Fibroblast of skin of left biceps (primary cell): Measurements from ENCODE around the gene PIP5KL1.

Experiments used
- DNase-seq, 2 experiments: peaks; one replicate each; pipeline ENCODE4 v3.0.0-alpha.2; 2013; ENCODE audit warnings: low read depth in 2 of 2

PIP5KL1 gene

DNA sequence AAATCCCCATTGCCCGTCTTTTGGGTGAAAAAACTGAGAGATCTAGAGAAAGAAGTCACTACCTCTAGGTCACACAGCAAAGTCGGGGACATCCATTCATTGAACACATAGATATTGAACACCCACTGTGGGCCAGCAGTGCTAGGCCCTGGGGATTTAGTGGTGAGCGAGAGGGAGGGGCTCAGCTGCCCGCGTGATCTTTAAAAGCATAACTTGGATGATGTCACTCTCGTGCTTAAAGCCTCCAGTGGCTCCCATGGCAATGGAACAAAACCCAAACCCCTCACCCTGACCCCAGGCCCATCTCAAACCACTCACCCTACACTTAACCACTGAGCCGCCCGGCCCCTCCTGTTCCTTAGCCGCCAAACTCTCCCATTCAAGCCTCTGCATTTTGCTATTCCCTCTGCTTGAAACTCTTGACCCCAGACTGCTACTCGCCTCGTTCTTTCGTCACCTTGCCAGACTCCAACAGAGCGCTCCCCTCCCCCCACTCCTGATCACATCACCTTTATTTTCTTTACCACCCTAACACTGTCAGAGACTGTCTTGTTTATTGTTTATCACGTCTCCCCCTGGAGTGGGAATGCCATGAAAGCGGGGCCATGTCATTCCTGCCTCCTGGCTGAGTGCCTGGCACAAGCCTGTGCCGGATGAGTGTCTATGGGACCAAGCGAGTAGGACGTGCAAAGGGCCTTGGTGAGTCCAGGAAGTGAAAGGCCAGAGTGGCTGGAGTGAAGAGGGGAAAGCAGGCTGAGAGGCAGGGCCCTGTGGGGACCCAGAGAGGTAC lies 710 bp upstream of the PIP5KL1 start:
- DNase-seq: no peak

- DNase-seq: no peak
These were observed 975 bp downstream of the PIP5KL1 start for GRCh38 chr9:127929625-127929979.

- DNase-seq: no peak
These were observed 1.6 kb downstream of the PIP5KL1 start for GRCh38 chr9:127928676-127929624.

DNA sequence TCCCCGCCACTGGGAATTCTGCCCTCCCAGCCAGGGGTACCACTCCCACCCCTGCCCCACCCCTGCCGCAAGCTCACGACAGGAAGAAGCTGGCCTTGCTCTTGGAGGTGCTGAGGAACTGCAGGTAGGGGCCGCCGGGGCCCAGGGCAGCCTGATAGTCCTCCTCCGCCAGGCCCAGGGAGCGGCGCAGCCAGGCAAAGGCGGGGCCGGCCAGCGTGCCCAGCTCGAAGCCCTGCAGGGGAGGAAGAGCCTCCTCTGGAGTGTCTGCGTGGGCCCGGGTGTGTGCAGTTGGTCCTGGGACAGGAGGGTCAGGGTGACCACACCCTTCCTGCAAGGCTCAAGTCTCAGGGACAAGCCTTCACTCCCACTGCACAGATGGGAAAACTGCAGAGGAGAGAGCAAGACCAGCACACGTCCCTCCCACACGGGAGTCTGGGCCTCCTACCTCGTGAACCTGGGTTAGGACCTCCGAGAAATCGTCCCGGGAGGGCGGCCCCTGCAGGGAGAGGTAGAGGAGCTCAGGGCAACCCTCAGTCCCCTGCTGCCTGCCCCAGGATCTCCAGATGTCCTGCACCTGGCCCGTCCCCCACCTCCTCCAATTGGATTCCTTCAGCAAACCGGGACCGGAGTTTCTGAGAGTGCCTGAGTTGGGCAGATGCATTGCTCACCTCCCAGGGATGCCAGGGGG lies 2.4 kb downstream of the PIP5KL1 start:
- no peak for DNase-seq

DNA sequence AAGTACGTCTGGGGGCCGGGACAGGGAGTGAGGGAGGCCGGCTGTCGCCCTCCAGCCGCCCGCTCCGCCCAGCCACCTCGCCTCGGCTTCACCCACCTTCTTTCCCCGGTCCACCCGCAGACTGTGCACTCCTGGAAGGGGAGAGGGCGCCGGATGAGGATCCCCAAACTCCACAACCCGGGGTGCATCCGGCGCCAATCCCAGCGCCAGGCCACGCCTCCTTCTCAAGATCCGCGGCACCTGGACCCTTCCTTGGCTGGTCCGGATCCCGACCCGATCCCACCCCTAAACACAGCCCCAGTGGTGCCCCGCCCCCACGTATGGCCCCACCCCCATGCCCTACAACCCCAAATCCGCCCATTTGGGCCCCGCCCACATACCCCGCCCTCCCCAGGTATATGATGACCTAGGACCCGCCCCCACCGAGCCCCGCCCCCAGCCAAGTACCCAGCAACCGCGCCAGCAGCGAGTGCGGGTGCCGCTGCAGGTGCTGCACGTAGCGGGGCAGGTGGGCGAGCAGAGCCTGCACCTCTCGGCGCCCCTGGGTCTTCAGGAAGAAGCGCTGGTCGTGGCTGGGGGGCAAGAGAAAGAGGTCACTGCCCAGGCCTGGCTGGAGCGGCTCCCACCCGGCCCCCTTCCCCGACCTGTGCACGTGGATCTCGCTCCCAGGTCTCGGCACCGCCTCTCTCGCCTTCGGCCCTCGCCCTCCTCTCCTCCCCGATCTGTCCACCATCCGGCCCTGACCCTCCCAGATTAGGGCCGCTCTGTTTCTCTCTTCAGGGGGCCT lies 3.2 kb downstream of the PIP5KL1 start:
- no peak for DNase-seq

DNA sequence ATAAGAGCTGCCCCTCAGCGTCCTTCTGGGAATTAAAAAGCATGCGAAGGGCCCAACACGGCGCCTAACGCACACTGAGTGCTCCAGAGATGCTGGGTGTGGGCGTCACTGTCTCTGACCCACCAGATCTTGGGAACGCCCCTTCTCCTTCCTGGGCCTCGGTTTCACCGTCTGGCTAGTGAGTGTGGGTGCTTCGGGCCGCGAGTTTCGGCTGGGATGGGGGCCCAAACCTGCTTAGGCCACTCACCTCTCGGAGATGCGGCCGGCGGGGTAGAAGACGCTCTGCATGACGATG lies 3.7 kb downstream of the PIP5KL1 start:
- no peak for DNase-seq

- no peak for DNase-seq
These were observed 4.3 kb downstream of the PIP5KL1 start for GRCh38 chr9:127925959-127926905.

DNA sequence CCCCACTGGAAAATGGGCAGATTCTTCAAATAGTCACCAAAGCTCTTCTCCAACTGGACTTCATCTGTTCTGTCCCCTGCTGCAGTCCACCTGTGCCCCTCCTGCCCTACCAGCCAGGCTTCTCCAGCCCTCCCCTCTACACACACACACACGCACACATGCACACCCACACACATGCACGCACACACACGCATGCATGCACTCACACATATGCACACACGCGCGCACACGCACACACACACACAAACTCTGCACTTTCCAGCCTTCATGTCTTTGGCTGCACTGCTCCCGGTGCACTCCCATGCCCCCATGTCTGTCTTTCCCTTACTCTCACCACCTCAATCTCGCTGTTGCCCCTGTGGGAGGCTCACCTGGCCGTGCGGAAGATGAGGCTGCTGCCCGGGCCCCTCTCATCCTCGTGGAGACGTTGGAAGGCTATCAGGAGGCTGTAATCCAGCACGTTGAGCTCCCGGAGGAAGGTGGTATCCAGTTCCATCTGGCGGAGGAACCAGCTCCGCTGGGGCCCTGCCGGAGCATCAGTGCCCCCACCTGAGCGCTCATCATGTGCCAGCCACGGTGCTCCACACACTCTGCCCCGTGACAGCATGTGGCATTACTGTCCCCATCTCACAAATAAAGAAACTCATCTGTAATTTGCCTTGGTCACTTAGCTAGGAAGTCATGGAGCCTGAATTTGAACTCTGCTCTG lies 5.7 kb downstream of the PIP5KL1 start:
- no peak for DNase-seq

GRCh38 chr9:127923771-127924170 lies 6.8 kb downstream of the PIP5KL1 start:
- DNase-seq: peak; percentile 70 to 79

GRCh38 chr9:127923046-127923445 lies 7.5 kb downstream of the PIP5KL1 start:
- DNase-seq: no peak

DNA sequence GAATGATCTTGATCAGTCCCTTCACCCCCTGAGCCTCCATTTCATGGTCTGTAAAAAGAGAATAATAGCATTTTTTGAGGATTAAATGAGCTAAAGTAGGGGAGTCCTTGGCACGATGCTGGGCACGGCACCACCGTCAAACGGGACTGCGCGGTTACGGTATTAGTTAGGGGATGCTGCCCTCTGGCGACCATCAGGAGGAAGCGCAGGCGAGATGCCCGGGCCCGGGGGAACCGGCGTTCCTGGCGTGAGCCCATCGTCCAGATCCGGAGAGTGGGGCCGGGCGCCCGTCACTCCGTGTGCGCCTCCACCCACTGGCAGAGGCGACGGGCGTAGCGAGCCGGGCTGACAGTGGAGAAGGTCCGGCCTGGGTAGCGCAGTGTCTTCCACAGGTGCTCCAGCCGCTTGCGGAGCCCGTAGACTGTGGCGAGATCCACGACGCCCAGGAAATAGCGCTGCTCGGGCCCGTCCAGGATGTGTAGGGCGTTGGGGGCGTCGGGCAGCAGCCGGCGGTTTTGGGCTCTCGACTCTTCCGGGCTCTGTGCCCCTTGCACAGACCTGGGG lies 8.9 kb downstream of the PIP5KL1 start:
- no peak for DNase-seq

GRCh38 chr9:127920794-127921193 lies 9.8 kb downstream of the PIP5KL1 start:
- DNase-seq: no peak

DNA sequence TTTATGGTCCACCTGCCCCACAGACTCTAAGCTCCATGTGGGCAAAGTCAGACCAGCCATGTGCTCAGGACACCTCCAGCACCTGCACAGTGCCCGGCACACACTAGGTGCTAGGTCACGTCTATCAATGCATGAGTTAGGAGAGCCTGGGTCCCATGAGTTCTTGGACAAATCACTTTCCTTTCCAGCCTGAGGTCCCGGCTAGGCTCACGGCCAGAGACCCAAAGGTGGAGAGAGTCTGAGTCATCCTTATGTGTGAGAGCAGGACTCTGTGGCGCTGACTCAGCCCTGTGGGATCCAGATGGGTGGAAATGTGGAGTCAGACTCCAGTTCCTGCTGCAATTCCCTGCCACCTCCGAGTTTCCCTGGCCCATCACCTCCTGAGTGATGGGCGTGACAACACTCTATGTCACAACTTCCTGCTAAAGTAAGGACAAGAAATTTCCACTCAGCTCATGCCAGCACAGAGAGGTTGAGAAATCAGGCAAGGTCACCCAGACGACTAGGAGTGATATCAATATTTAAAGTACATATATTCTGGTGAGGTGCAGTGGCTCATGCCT lies 11.2 kb downstream of the PIP5KL1 start:
- DNase-seq: peak; percentile 90 to 91

GRCh38 chr9:127918183-127919107 lies 12.1 kb downstream of the PIP5KL1 start:
- no peak for DNase-seq

- DNase-seq: no peak
These were observed 13.0 kb downstream of the PIP5KL1 start for GRCh38 chr9:127917603-127918002.

DNA sequence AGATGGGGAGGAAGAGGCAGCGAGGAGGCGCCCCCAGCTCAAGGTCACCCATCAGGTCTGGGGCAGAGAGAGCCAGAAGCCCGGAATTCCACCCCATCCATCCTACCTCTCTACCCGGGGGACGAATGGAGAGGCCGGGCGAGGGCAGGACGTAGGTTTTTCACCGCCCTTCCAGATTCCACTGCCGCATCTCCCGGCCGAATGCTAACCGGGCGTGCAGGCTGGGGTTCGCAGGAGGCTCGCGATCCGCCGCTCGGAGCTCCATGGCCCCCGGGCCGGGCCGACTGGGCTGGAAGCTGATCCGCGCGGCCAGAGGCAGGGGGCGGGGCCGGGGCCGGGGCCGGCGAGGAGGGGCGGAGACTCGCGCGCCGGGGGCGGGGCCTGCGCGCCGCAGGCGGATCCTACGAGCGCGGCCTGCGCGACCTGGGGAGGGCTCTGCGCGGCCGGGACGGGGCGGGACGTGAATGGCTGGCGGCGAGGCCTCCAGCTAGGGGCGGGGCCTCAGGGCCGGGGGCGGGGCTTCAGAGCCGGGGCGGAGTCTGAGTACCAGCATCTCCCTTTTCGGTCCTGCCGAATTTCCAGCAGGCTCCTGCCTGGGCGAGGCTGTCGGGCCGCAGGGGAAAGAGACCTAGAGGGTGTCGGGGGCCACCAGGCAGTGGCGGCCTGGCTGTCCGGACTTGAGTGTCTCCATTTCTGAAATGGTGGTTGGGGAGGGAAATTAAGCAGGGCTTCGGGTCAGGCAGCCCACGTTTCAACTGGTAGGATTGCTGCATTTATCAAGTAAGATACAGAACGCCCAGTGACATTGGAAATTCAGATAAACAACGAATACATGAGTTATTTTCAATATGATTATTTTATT lies 13.6 kb downstream of the PIP5KL1 start, which contains the start of gene ST6GALNAC4:
TSS of gene ST6GALNAC4 (minus strand) at position 322 of the 862 bp plus-strand sequence. CDS start 622 bp downstream, outside the sequence.
- peak; percentile 76 for DNase-seq
